H9 (cell line): ENCODE results near the gene ASB8. TPM values are rescaled to one million over a fixed set of nuclear protein-coding genes. Genes with fewer than 3 reads are reported as not detected.

ENCODE experiments used
- DNase-seq: peaks from one replicate; pipeline ENCODE4 v3.0.0-alpha.2; 2017
- H2AFZ ChIP-seq: one replicate; pipeline ENCODE4 v1.6.1; 2013; ENCODE audit warnings: mild to moderate bottlenecking, low read length, control low read depth, moderate library complexity
- H2AK5ac ChIP-seq: 2 replicates; pipeline ENCODE4 v1.6.1; 2013; ENCODE audit warnings: low read length, control low read depth, mixed read lengths; ENCODE audit not compliant: insufficient read length
- H2BK120ac ChIP-seq: one replicate; pipeline ENCODE4 v1.6.1; 2013; ENCODE audit warnings: low read depth, mild to moderate bottlenecking, low read length, control low read depth, inconsistent platforms; ENCODE audit not compliant: poor library complexity, severe bottlenecking
- H2BK12ac ChIP-seq: 2 replicates; pipeline ENCODE4 v1.6.1; 2013; ENCODE audit warnings: low read length, control low read depth, mixed read lengths, low read depth; ENCODE audit not compliant: insufficient read length
- H2BK15ac ChIP-seq: 2 replicates; pipeline ENCODE4 v1.6.1; 2013; ENCODE audit warnings: low read depth, low read length, control low read depth
- H2BK20ac ChIP-seq: one replicate; pipeline ENCODE4 v1.6.1; 2013; ENCODE audit warnings: low read depth, mild to moderate bottlenecking, low read length, control low read depth, inconsistent platforms; ENCODE audit not compliant: poor library complexity, severe bottlenecking
- H2BK5ac ChIP-seq: 2 replicates; pipeline ENCODE4 v1.6.1; 2013; ENCODE audit warnings: low read length, control low read depth, mixed read lengths; ENCODE audit not compliant: insufficient read length
- H3K14ac ChIP-seq: 2 replicates; pipeline ENCODE4 v1.6.1; 2013; ENCODE audit warnings: low read length, control low read depth; ENCODE audit not compliant: insufficient read depth
- H3K18ac ChIP-seq: 2 replicates; pipeline ENCODE4 v1.6.1; 2013; ENCODE audit warnings: low read depth, mild to moderate bottlenecking, mixed read lengths, low read length, control low read depth; ENCODE audit not compliant: insufficient read length
- H3K23ac ChIP-seq: 2 replicates; pipeline ENCODE4 v1.6.1; 2013; ENCODE audit warnings: low read length, control low read depth, mixed read lengths, low read depth; ENCODE audit not compliant: insufficient read length
- H3K23me2 ChIP-seq: 2 replicates; pipeline ENCODE4 v1.6.1; 2013; ENCODE audit warnings: low read depth, mild to moderate bottlenecking, mixed read lengths, low read length, control low read depth; ENCODE audit not compliant: insufficient read length, poor library complexity, severe bottlenecking
- H3K27ac ChIP-seq: 2 replicates; pipeline ENCODE4 v1.5.1; 2013; ENCODE audit warnings: low read length, control low read depth, mixed read lengths, low read depth; ENCODE audit not compliant: insufficient read length
- H3K27me3 ChIP-seq: 2 replicates; pipeline ENCODE4 v1.6.1; 2013; ENCODE audit warnings: low read length, control low read depth, inconsistent platforms; ENCODE audit not compliant: insufficient read depth
- H3K4ac ChIP-seq: 2 replicates; pipeline ENCODE4 v1.6.1; 2013; ENCODE audit warnings: low read depth, mild to moderate bottlenecking, control low read depth, inconsistent platforms, low read length, moderate library complexity
- H3K4me1 ChIP-seq: 2 replicates; pipeline ENCODE4 v1.6.1; 2013; ENCODE audit warnings: low read length, control low read depth, inconsistent platforms; ENCODE audit not compliant: insufficient read depth
- H3K4me2 ChIP-seq: 2 replicates; pipeline ENCODE4 v1.6.1; 2013; ENCODE audit warnings: low read length, control low read depth, mixed read lengths; ENCODE audit not compliant: insufficient read length, insufficient read depth
- H3K56ac ChIP-seq: 2 replicates; pipeline ENCODE4 v1.6.1; 2013; ENCODE audit warnings: low read depth, mild to moderate bottlenecking, mixed read lengths, low read length, control low read depth; ENCODE audit not compliant: insufficient read length
- H3K79me1 ChIP-seq: 2 replicates; pipeline ENCODE4 v1.6.1; 2013; ENCODE audit warnings: low read depth, mild to moderate bottlenecking, moderate library complexity, low read length, control low read depth, inconsistent platforms; ENCODE audit not compliant: insufficient read depth, poor library complexity, severe bottlenecking
- H3K79me2 ChIP-seq: 2 replicates; pipeline ENCODE4 v1.6.1; 2013; ENCODE audit warnings: low read length, control low read depth, inconsistent platforms; ENCODE audit not compliant: insufficient read depth
- H3K9ac ChIP-seq: 2 replicates; pipeline ENCODE4 v1.6.1; 2013; ENCODE audit warnings: low read length, control low read depth, mixed read lengths; ENCODE audit not compliant: insufficient read length; ENCODE audit errors: extremely low read depth
- H3K9me3 ChIP-seq: one replicate; pipeline ENCODE4 v1.6.1; 2013; ENCODE audit warnings: low read depth, low read length, inconsistent platforms; ENCODE audit not compliant: control insufficient read depth
- H3T11ph ChIP-seq: one replicate; pipeline ENCODE4 v1.6.1; 2013; ENCODE audit warnings: mild to moderate bottlenecking, low read length, control low read depth, inconsistent platforms
- H4K20me1 ChIP-seq: one replicate; pipeline ENCODE4 v1.6.1; 2013; ENCODE audit not compliant: control insufficient read depth, insufficient read length, insufficient read depth
- H4K5ac ChIP-seq: 2 replicates; pipeline ENCODE4 v1.6.1; 2013; ENCODE audit warnings: low read depth, mild to moderate bottlenecking, mixed read lengths, low read length, control low read depth; ENCODE audit not compliant: insufficient read length
- H4K8ac ChIP-seq: replicated peaks from 2 replicates; pipeline ENCODE4 v1.6.1; 2013; ENCODE audit warnings: low read length, control low read depth, mixed read lengths, low read depth; ENCODE audit not compliant: insufficient read length
- H4K91ac ChIP-seq: 2 replicates; pipeline ENCODE4 v1.6.1; 2013; ENCODE audit warnings: low read depth, mild to moderate bottlenecking, moderate library complexity, mixed read lengths, low read length, control low read depth; ENCODE audit not compliant: insufficient read length
- H3K27ac Mint-ChIP-seq, 3 experiments: 2 replicates in 2 of 3; 3 replicates in 1 of 3; pipeline ENCODE4 v1.8.0; 2020 to 2021; ENCODE audit warnings: mixed read lengths in 3 of 3, mild to moderate bottlenecking in 1 of 3, moderate library complexity in 1 of 3
- H3K27me3 Mint-ChIP-seq: 2 replicates; pipeline ENCODE4 v1.8.0; 2021; ENCODE audit warnings: low read depth, mild to moderate bottlenecking, moderate library complexity, mixed read lengths
- H3K36me3 Mint-ChIP-seq, 3 experiments: 2 replicates in 2 of 3; 3 replicates in 1 of 3; pipeline ENCODE4 v1.8.0; 2020 to 2021; ENCODE audit warnings: low read depth in 3 of 3, mixed read lengths in 3 of 3; ENCODE audit not compliant: insufficient read depth in 1 of 3
- H3K4me1 Mint-ChIP-seq, 2 experiments: 2 replicates each; pipeline ENCODE4 v1.8.0; 2020; ENCODE audit warnings: mixed read lengths in 2 of 2
- H3K4me3 Mint-ChIP-seq, 2 experiments: 2 replicates in 1 of 2; 3 replicates in 1 of 2; pipeline ENCODE4 v1.8.0; 2020 to 2021; ENCODE audit warnings: mild to moderate bottlenecking in 2 of 2, mixed read lengths in 2 of 2, moderate library complexity in 1 of 2
- H3K9me3 Mint-ChIP-seq, 2 experiments: 2 replicates in 1 of 2; 3 replicates in 1 of 2; pipeline ENCODE4 v1.8.0; 2020; ENCODE audit warnings: mild to moderate bottlenecking in 2 of 2, mixed read lengths in 2 of 2, moderate library complexity in 1 of 2
- WGBS: extraction: QIAGEN DNeasy Blood & Tissue Kit; methylation state at CpG from one replicate; pipeline ENCODE4 v1.1.7; 2013; ENCODE audit warnings: missing lambda C conversion rate, low lambda C conversion rate, mixed read lengths; ENCODE audit not compliant: insufficient read length; ENCODE audit errors: extremely low coverage; 5-methylcytosine and 5-hydroxymethylcytosine counted together
- total RNA-seq: library from RNA; stranded (reverse); gene quantifications from 2 replicates; pipeline ENCODE4 v1.2.1, GENCODE V29; 2021
- TF ChIP-seq, protein P1 (sequence below): fragments of 200-600 bp; sonication (generic); conservative IDR thresholded peaks from 3 replicates; pipeline ENCODE4 v1.8.0; 2021; ENCODE audit warnings: antibody characterized with exemption, mild to moderate bottlenecking

The ASB8 gene
- total RNA-seq, 1 experiment from 2014 or later, result 10.9 TPM

DNA sequence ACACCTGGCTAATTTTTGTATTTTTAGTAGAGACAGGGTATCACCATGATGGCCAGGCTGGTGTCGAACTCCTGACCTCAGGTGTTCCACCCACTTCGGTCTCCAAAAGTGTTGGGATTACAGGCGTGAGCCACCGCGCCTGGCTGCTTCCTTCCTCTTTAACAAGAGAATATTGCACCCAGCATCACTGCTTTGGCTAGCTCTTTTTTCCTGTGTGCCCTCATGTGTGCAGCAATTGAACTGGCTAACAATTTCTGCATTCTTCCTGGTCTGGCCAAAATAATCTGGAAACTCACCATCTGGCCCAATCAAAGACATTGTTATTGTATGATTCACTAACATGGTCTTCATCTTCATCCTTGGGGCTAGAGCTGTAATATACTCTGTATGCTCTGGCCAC, 2.7 kb upstream of the ASB8 start:
- H4K20me1 ChIP-seq, result no peaks in the 10 kb centered on the region
- H3K36me3 Mint-ChIP-seq, result no peaks in the 10 kb centered on the region
- no CpG with 5 or more reads among the region's 5 CpGs for WGBS
- H2BK20ac ChIP-seq, result no peak overlapping the region
- no peak overlapping the region for H3K4me2 ChIP-seq
- TF ChIP-seq, protein P1, sequence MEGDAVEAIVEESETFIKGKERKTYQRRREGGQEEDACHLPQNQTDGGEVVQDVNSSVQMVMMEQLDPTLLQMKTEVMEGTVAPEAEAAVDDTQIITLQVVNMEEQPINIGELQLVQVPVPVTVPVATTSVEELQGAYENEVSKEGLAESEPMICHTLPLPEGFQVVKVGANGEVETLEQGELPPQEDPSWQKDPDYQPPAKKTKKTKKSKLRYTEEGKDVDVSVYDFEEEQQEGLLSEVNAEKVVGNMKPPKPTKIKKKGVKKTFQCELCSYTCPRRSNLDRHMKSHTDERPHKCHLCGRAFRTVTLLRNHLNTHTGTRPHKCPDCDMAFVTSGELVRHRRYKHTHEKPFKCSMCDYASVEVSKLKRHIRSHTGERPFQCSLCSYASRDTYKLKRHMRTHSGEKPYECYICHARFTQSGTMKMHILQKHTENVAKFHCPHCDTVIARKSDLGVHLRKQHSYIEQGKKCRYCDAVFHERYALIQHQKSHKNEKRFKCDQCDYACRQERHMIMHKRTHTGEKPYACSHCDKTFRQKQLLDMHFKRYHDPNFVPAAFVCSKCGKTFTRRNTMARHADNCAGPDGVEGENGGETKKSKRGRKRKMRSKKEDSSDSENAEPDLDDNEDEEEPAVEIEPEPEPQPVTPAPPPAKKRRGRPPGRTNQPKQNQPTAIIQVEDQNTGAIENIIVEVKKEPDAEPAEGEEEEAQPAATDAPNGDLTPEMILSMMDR, result no peak
- H3K4me1 Mint-ChIP-seq, result peaks cover 10 to 15% of the 10 kb centered on the region in 2 experiments
- no peak overlapping the region for H3K23ac ChIP-seq
- H4K91ac ChIP-seq, result no peak overlapping the region
- no peak overlapping the region for H3K4ac ChIP-seq
- no peaks in the 10 kb centered on the region for H3K79me1 ChIP-seq
- no peak overlapping the region for H2BK15ac ChIP-seq
- no peak overlapping the region for H2AFZ ChIP-seq
- H3K27ac Mint-ChIP-seq, result no peak overlapping the region
- no peaks in the 10 kb centered on the region for H3K79me2 ChIP-seq
- H3K23me2 ChIP-seq, result no peaks in the 10 kb centered on the region
- no peak overlapping the region for H3K56ac ChIP-seq
- H3K9ac ChIP-seq, result no peak overlapping the region
- no peak for DNase-seq
- no peak overlapping the region for H3K27ac ChIP-seq
- H4K5ac ChIP-seq, result no peak overlapping the region
- no peaks in the 10 kb centered on the region for H3K9me3 ChIP-seq
- no peak overlapping the region for H2BK5ac ChIP-seq
- no peak overlapping the region for H3K14ac ChIP-seq
- H3K27me3 Mint-ChIP-seq, result peaks cover 10% of the 10 kb centered on the region
- H2AK5ac ChIP-seq, result no peak overlapping the region
- no peaks in the 10 kb centered on the region for H3K27me3 ChIP-seq
- no peak overlapping the region for H2BK12ac ChIP-seq
- H3T11ph ChIP-seq, result no peak overlapping the region
- H3K9me3 Mint-ChIP-seq, result no peaks in the 10 kb centered on the region
- no peak overlapping the region for H3K4me3 Mint-ChIP-seq
- no peak overlapping the region for H4K8ac ChIP-seq
- H3K18ac ChIP-seq, result no peak overlapping the region
- H3K4me1 ChIP-seq, result no peaks in the 10 kb centered on the region; the same call in 1 of the 2 replicates
- H2BK120ac ChIP-seq, result no peak overlapping the region
